Prostate gland (tissue), 2 donors: Measurements from ENCODE around the gene ELMO1. TPM values are rescaled to one million over a fixed set of nuclear protein-coding genes. Genes with fewer than 3 reads are reported as not detected.

ENCODE experiments used
- DNase-seq: peaks from one replicate; pipeline ENCODE4 v3.0.0-alpha.2; 2019; ENCODE audit warnings: low spot score
- H3K27ac ChIP-seq, 2 donors: fragments of 200-600 bp; sonication (generic); 2 replicates each; pipeline ENCODE4 v1.5.1; 2017 to 2019
- H3K27me3 ChIP-seq: fragments of 200-600 bp; sonication (generic); replicated peaks from 2 replicates; pipeline ENCODE4 v1.5.1; 2019; ENCODE audit not compliant: insufficient read depth
- H3K36me3 ChIP-seq, 2 donors: fragments of 200-600 bp; sonication (generic); 1 replicate in 1 of 2; 2 replicates in 1 of 2; pipeline versions ENCODE4 v1.5.1 to v1.8.1; 2017 to 2019
- H3K4me1 ChIP-seq: fragments of 200-600 bp; sonication (generic); replicated peaks from 2 replicates; pipeline ENCODE4 v1.5.1; 2019
- H3K4me3 ChIP-seq, 2 donors: fragments of 200-600 bp; sonication (generic); 2 replicates each; pipeline ENCODE4 v1.5.1; 2017 to 2019
- H3K9me3 ChIP-seq: fragments of 200-600 bp; sonication (generic); 2 replicates; pipeline ENCODE4 v1.5.1; 2017
- POLR2A ChIP-seq: fragments of 450-650 bp; IDR thresholded peaks from one replicate; pipeline ENCODE4 v1.6.1; 2016; ENCODE audit warnings: antibody characterized with exemption, mild to moderate bottlenecking
- POLR2AphosphoS5 ChIP-seq: sonication (generic); formaldehyde crosslinking; IDR thresholded peaks from one replicate; pipeline ENCODE4 v1.6.1; 2017; ENCODE audit warnings: antibody characterized with exemption
- WGBS: methylation state at CpG from one replicate; pipeline ENCODE4 v1.1.5; 2018; 5-methylcytosine and 5-hydroxymethylcytosine counted together
- intact Hi-C: fragments of 100-400 bp; cut with DNase I; formaldehyde crosslinking; loops from one replicate; pipeline ENCODE4 v1.14.2; 2022
- total RNA-seq, 2 donors: library from RNA; depleted of rRNA; stranded (reverse); fragments of >200 nt; gene quantifications; one replicate each; pipeline ENCODE4 v1.1.0, GENCODE V29; 2016
- TF ChIP-seq, protein P1 (sequence below), 4 experiments: fragments of 200-600 bp in 2 of 4; fragments of 450-650 bp in 2 of 4; sonication (generic) in 2 of 4; IDR thresholded peaks; 1 replicate in 3 of 4; 2 replicates in 1 of 4; pipeline ENCODE4 v1.5.1; 2016 to 2019; ENCODE audit warnings: antibody characterized with exemption in 4 of 4, mild to moderate bottlenecking in 2 of 4, moderate library complexity in 2 of 4

Gene ELMO1
- total RNA-seq, 2 donors from 2014 or later, result 6.7 to 19.3 TPM

DNA sequence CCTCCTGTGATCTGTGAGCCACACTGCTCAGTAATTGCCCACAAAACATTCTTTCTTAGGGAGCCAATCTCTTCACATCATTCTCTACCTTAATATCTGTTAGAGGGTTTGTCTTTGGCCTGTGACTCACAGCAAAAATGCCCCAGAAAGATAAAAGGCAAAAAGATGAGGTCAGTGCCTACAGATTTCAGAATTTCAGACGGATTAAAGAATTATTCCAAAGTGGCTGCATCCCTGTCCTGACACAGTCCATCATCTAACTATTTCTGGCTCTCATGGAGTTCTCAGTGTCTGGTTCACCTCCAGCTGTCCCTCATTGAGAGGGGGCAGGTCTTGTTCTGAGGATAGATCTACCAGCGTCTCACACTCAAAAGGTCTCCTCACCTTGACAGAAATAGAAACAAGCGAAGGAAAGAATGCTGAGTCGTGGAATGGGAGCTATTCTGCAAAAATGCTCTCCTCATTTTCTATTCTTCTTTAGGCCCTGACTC is 585.8 kb downstream of the ELMO1 start:
- DNase-seq, result no peak
- H3K4me3 ChIP-seq, result no peak overlapping the region
- H3K4me1 ChIP-seq, result no peaks in the 10 kb centered on the region
- TF ChIP-seq POLR2AphosphoS5 (no peak), POLR2A (no peak)
- TF ChIP-seq, protein P1, sequence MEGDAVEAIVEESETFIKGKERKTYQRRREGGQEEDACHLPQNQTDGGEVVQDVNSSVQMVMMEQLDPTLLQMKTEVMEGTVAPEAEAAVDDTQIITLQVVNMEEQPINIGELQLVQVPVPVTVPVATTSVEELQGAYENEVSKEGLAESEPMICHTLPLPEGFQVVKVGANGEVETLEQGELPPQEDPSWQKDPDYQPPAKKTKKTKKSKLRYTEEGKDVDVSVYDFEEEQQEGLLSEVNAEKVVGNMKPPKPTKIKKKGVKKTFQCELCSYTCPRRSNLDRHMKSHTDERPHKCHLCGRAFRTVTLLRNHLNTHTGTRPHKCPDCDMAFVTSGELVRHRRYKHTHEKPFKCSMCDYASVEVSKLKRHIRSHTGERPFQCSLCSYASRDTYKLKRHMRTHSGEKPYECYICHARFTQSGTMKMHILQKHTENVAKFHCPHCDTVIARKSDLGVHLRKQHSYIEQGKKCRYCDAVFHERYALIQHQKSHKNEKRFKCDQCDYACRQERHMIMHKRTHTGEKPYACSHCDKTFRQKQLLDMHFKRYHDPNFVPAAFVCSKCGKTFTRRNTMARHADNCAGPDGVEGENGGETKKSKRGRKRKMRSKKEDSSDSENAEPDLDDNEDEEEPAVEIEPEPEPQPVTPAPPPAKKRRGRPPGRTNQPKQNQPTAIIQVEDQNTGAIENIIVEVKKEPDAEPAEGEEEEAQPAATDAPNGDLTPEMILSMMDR (IDR thresholded peaks at IDR 0.05), result no peak
- H3K36me3 ChIP-seq, result no peaks in the 10 kb centered on the region
- H3K27ac ChIP-seq, result no peak overlapping the region
- no peaks in the 10 kb centered on the region for H3K27me3 ChIP-seq
- H3K9me3 ChIP-seq, result no peaks in the 10 kb centered on the region
- 76% methylated on average over 4 of the region's 4 CpGs for WGBS
- intact Hi-C loops, result no loop called here

DNA sequence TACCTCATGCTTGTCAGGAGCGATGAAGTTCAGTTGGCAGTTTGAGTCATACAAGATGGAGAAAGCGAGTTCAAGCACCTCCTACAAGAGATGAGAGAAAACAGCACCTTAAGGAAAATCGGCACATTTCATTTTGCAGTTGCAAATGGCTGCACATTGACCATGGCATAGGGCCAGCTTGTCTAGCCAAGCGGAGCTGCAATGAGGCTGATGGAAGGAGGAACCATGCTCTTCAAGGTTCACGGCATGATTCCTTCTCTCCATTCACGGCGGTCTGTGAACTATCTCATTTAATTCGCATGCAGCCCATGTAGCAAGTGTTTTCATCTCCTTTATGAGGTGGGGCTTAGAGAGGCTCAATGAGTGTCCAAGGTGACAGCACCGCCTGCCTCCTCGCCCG is 587.0 kb downstream of the ELMO1 start:
- H3K4me3 ChIP-seq, result no peak overlapping the region
- no peaks in the 10 kb centered on the region for H3K36me3 ChIP-seq
- TF ChIP-seq POLR2AphosphoS5 (no peak), POLR2A (no peak)
- TF ChIP-seq, protein P1 (IDR thresholded peaks at IDR 0.05), result no peak
- no peak for DNase-seq
- H3K4me1 ChIP-seq, result no peaks in the 10 kb centered on the region
- no peaks in the 10 kb centered on the region for H3K9me3 ChIP-seq
- H3K27me3 ChIP-seq, result no peaks in the 10 kb centered on the region
- intact Hi-C loops, result no loop called here
- 98% methylated on average over 11 of the region's 11 CpGs for WGBS
- no peak overlapping the region for H3K27ac ChIP-seq

DNA sequence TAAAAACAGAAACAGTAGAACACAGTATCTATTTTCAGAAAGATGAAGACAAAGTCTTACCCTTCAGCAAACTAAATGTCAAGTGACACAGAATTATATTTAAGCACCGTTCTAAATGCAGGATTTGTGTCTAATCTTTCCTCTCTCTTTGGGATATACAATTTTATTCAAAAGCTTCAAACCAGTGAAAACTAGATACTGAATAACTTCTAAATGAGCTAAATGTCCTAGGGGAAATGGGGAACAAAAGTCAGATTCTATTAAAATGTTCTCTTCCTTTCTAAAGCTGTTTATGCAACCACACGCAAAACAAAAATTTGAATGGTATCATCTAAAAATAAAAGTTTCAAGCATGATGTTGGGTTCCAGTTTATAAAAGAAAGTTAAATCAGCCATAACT is 588.0 kb downstream of the ELMO1 start:
- Histone ChIP-seq H3K27ac (no peak overlapping the region), H3K4me1 (no peaks in the 10 kb centered on the region), H3K9me3 (no peaks in the 10 kb centered on the region), H3K27me3 (no peaks in the 10 kb centered on the region), H3K4me3 (no peak overlapping the region), H3K36me3 (no peaks in the 10 kb centered on the region)
- TF ChIP-seq POLR2AphosphoS5, result no peak
- TF ChIP-seq POLR2A, result no peak
- TF ChIP-seq, protein P1 (IDR thresholded peaks at IDR 0.05), result no peak
- intact Hi-C loops, result no loop called here
- 91% methylated on average over 2 of the region's 2 CpGs for WGBS
- DNase-seq, result no peak

DNA sequence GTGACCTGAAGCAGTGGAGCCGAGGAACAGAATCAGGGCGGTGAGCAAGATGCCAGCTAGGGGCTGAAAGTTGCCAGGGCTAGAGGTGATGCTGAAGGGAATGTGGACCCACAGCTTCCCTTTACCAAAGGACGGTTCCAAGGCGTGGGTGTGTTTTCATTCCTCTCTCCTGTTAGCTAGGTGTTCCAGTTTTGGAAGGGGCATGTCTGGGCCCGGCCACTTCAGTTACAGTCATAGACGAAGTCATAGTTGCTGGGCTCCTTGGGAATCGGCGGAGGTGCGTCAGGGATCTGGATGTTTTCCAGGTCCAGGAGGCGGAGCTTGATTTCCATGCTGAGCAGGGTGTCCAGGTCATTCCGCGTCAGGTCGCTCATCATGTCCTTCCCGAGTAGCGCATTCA is 593.3 kb downstream of the ELMO1 start:
- no peak for DNase-seq
- intact Hi-C loops, result no loop called here
- no peaks in the 10 kb centered on the region for H3K4me1 ChIP-seq
- no peak overlapping the region for H3K4me3 ChIP-seq
- no peaks in the 10 kb centered on the region for H3K27me3 ChIP-seq
- no peak overlapping the region for H3K27ac ChIP-seq
- TF ChIP-seq POLR2AphosphoS5 (no peak), POLR2A (no peak)
- TF ChIP-seq, protein P1 (IDR thresholded peaks at IDR 0.05), result no peak
- no peaks in the 10 kb centered on the region for H3K36me3 ChIP-seq
- WGBS, result 71% methylated on average over 15 of the region's 15 CpGs
- no peaks in the 10 kb centered on the region for H3K9me3 ChIP-seq

DNA sequence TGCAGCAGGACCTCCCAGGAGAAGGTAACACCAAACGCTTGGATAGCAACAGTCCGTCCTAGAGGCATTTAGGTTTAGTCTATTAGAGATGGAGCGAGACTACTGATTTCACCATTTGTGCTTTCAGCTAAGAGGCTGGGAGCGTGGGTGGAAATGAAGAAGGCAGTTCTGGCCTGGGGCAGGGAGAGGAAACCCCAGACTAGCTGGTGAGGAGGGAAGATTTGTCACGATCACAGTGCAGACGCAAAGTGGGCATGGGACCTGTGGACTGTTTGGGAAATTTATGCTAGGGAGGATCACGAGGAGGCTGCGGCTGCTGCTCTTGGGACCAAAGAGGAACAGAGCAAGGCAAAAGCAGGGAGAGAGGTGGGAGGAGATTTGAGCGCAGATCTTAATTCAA is 594.0 kb downstream of the ELMO1 start:
- no peak overlapping the region for H3K27ac ChIP-seq
- DNase-seq, result no peak
- intact Hi-C loops, result no loop called here

More for the DNA sequence above, 594.0 kb downstream of the ELMO1 start:
- no peaks in the 10 kb centered on the region for H3K9me3 ChIP-seq
- TF ChIP-seq POLR2AphosphoS5, result no peak
- TF ChIP-seq POLR2A, result no peak
- TF ChIP-seq, protein P1 (IDR thresholded peaks at IDR 0.05), result no peak
- H3K4me3 ChIP-seq, result no peak overlapping the region
- no peaks in the 10 kb centered on the region for H3K27me3 ChIP-seq
- no peaks in the 10 kb centered on the region for H3K4me1 ChIP-seq
- H3K36me3 ChIP-seq, result no peaks in the 10 kb centered on the region
- whole genome bisulfite sequencing, result 97% methylated on average over 9 of the region's 9 CpGs
